GM12891 (cell line): ENCODE results near the gene OR51F1.

ENCODE experiments used
- PAX5 ChIP-seq: IDR thresholded peaks from 2 replicates; pipeline ENCODE4 v1.6.1; 2011; ENCODE audit warnings: low read length, moderate library complexity, mild to moderate bottlenecking; ENCODE audit not compliant: insufficient read depth, severe bottlenecking
- POLR2A ChIP-seq: IDR thresholded peaks from 2 replicates; pipeline ENCODE4 v1.6.1; 2011; ENCODE audit warnings: low read depth, low read length, control low read depth
- POLR2AphosphoS5 ChIP-seq: IDR thresholded peaks from 2 replicates; pipeline ENCODE4 v1.6.1; 2011; ENCODE audit warnings: low read depth, low read length, control low read depth
- POU2F2 ChIP-seq: IDR thresholded peaks from 2 replicates; pipeline ENCODE4 v1.6.1; 2011; ENCODE audit warnings: low read depth, mild to moderate bottlenecking, control low read depth, low read length, moderate library complexity
- SPI1 ChIP-seq: IDR thresholded peaks from 2 replicates; pipeline ENCODE4 v1.6.1; 2011; ENCODE audit warnings: low read depth, low read length, control low read depth
- TAF1 ChIP-seq: IDR thresholded peaks from 2 replicates; pipeline ENCODE4 v1.6.1; 2011; ENCODE audit warnings: low read depth, low read length, control low read depth

DNA sequence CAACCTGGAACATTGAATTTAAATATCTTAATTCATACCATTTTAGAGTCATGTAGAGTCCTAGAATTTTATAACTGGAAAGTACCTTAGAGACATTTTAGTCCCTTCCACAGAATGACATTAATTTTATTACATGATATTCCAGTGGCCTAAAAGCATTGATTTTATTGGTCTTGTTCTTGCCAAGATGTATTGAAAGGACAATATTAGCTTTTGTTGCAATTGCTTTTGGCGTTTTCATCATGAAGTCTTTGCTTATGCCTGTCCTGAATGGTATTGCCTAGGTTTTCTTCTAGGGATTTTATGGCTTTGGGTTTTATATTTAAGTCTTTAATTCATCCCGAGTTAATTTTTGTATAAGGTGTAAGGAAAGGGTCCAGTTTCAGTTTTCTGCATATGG is 29.0 kb downstream of the OR51F1 start:
- TF ChIP-seq POLR2AphosphoS5 (no peak), POLR2A (no peak), TAF1 (no peak), SPI1 (no peak), PAX5 (no peak), POU2F2 (no peak)
